HG03460 (cell line): ENCODE results near the gene SUZ12.
"Not testable (repeated sequence)": the region's sequence is repeated elsewhere in the genome, so short reads cannot be mapped to it uniquely, and the experiment has no call there.

Experiments used
- ATAC-seq: cut with Tn5 transposase; IDR thresholded peaks from one replicate; pipeline ENCODE4 v1.9.1; 2021; ENCODE audit not compliant: unreplicated experiment

Gene SUZ12

GRCh38 chr17:32033812-32034211 is 97.0 kb downstream of the SUZ12 start:
- ATAC-seq = not testable (repeated sequence)

DNA sequence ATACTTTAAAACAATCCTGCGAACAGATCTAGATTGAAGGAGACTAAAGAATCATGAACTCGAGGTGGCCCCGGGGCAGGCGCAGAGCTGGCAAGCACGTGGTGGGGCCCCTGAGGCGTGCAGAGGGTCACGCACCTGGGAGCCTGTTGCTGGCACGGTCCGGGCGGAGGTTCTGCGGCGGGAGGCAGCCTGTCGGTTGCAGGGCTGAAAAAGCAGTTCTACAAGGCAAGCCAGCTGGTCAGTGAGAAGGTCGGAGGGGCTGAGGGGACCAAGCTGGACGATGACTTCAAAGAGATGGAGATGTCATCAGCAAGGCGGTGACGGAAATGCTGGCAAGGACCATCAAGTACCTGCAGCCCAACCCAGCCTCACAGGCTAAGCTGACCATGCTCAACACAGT is 103.4 kb downstream of the SUZ12 start:
- not testable (repeated sequence) for ATAC-seq

GRCh38 chr17:32041306-32041875 is 104.6 kb downstream of the SUZ12 start:
- not testable (repeated sequence) for ATAC-seq

DNA sequence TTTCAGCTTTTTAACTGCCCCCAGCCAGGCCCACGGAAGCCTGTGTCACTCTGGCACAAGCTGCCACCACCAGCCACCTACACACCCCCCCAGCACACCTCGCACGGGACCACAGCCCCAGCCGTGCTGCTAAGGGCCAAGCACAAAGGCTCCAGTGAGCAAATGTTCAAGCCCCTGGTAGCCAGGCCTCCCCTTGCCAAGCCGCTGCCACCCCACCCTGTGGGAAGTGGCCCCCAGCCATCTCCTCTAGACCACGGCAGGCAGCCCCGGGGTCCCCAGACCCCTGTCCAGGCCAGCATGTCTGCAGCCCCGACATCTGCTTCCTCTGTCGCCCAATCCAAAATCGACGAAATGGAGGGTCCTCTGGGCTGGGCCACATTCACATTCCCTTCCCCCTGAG is 105.5 kb downstream of the SUZ12 start:
- ATAC-seq = not testable (repeated sequence)

- not testable (repeated sequence) for ATAC-seq
Observed at GRCh38 chr17:32045611-32046010, 108.8 kb downstream of the SUZ12 start.

DNA sequence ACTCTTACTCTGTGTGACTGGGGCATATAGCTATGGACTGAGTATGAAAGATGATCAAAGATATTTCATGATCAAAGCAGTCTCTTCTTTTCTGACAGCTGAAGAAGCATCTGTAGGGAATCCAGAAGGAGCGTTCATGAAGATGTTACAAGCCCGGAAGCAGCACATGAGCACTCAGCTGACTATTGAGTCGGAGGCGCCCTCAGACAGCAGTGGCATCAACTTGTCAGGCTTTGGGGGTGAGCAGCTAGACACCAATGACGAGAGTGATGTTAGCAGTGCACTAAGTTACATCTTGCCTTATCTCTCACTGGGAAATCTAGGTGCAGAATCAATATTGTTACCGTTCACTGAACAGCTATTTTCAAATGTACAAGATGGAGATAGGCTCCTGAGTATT is 110.9 kb downstream of the SUZ12 start:
- ATAC-seq = not testable (repeated sequence)
